ENCODE measurements around the gene MAP2.

DNA sequence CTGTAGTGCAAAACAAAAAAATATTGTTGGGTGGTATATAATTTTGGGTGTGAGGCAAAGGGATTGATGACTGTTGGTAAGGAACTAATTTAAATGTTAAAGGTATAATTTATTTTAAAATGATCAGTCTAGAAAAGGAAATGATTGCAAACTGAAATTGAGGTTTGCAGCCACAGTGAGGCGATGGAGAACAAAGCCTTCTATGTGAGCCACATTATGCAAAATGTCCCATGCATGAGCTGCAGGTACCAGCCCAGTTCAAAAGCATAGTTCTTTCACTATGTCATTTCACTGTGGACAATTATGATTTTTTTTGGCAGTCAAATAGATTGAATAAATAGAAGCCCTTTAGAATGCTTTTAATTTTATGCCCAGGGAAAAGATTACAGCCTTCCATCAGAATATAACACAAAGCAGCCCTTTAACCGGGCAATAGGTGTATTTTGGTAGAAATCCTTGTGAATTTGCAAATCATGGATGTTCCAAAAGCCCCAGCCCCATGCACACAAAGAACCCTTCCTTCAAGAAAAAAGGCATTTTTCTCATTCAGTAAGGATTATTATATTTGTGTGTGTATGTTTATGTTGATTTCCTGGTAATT is 1.7 kb downstream of the MAP2 start:
- TF ChIP-seq, protein P1, sequence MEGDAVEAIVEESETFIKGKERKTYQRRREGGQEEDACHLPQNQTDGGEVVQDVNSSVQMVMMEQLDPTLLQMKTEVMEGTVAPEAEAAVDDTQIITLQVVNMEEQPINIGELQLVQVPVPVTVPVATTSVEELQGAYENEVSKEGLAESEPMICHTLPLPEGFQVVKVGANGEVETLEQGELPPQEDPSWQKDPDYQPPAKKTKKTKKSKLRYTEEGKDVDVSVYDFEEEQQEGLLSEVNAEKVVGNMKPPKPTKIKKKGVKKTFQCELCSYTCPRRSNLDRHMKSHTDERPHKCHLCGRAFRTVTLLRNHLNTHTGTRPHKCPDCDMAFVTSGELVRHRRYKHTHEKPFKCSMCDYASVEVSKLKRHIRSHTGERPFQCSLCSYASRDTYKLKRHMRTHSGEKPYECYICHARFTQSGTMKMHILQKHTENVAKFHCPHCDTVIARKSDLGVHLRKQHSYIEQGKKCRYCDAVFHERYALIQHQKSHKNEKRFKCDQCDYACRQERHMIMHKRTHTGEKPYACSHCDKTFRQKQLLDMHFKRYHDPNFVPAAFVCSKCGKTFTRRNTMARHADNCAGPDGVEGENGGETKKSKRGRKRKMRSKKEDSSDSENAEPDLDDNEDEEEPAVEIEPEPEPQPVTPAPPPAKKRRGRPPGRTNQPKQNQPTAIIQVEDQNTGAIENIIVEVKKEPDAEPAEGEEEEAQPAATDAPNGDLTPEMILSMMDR (IDR thresholded peaks at IDR 0.05; ENCODE audit: low read depth, low read length): peak; percentile 43
- TF ChIP-seq, protein P2, sequence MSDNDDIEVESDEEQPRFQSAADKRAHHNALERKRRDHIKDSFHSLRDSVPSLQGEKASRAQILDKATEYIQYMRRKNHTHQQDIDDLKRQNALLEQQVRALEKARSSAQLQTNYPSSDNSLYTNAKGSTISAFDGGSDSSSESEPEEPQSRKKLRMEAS (IDR thresholded peaks at IDR 0.05; ENCODE audit: low read depth, low read length): no peak
